NCI-H1417 (cell line): ENCODE data around the gene JUP.
A peak's percentile ranks its signal among the peaks of the same experiment; 100 is the strongest.
"Not testable (repeated sequence)": the region's sequence is repeated elsewhere in the genome, so short reads cannot be mapped to it uniquely, and the experiment has no call there.

Experiments
- DNase-seq, 3 experiments: peaks; one replicate each; lab custom pipeline; 2025; lab: John Stamatoyannopoulos, UW

JUP gene

GRCh38 chr17:41786227-41787020, at the start of gene JUP:
JUP (minus strand) TSS chr17:41786711; CDS start chr17:41771854, 14,857 bp downstream.
- DNase-seq = peak; percentile 99

DNA sequence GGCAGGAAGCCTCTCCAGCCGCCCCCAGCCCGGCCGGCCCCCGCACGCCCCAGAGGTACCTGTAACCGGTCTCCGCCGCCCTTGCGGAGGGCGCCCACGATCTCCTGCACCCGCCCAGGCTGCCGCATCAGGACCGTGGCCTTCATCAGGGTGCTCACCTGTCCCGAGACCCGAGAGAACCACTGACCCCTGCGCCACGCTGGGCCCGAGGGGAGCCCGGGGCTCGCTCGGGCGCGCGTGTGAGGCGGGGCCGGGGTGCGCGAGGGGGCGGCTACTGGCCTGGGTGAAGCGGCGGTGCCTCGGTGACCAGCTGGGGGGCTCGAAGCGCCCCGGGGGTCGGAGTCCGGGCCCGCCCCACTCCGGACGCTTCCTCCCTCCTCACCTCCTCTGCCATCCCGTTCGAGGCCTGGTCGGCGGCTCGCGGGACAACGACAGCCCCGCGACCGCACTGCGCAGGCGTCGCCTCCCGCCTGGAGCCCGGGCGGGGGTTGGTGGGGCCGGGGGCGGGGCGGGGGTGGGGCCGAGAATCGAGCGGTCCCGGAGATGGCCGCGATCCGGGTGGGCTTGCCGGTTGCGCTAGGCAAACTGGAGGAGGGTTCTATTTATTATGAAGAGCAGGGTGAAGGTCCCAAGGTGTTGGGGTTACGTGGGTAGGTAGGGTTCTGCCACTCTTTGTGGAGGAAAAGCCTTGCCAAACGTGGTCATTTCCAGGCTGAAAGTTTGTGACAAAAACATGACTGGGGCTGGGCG, 49.5 kb upstream of the JUP start, which contains the start of gene NT5C3B:
NT5C3B (minus strand) TSS at position 433 of the 750 bp plus-strand sequence; CDS start at position 394, 39 bp downstream.
- DNase-seq = peak; percentile 43 to 51 (median 48)

DNA sequence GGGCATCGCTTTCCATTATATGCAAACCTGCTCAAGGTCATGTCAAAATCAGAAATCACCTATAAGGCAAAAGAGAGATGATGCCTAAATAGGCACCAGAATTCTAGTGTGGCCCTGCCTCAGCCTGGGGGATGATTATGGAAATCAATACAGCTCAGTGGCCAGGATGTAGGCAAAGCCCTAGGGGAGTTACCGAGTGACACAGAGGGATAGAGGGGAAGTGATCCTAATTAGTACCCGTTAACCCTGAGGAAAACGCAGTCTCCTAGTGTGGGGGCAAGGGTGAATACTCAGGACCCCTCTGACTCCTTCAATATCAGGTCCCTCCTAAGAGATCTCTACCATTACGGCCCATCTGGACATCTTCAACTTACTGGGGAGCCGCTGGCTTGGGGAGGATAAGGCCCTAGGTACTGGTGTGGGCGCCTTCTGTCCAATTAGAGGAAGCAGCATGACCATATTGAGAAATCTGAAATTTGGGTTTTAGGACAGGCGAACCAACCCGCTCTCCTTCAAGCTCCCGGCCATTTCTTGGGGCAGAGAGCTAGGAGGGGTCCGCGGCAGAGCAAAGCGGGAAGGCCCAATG, 48.8 kb upstream of the JUP start:
- DNase-seq = peak in 2 of 3 experiments; percentile 31 to 36

DNA sequence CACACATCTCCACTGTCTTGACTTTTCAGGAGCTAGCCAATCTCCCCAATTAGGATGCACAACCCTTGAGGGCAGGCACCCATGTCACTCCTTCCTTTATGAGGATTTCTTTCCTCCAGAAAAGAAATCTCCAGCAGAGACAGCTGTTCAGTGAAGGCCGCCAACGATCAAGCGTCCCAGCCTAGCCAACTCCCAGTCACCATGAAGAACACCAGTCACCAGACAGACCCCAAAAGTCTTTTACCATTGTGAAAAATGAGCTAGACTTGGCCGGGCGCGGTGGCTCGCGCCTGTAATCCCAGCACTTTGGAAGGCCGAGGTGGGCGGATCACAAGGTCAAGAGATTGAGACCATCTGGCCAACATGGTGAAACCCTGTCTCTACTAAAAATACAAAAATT, 43.5 kb upstream of the JUP start:
- not testable (repeated sequence) for DNase-seq

DNA sequence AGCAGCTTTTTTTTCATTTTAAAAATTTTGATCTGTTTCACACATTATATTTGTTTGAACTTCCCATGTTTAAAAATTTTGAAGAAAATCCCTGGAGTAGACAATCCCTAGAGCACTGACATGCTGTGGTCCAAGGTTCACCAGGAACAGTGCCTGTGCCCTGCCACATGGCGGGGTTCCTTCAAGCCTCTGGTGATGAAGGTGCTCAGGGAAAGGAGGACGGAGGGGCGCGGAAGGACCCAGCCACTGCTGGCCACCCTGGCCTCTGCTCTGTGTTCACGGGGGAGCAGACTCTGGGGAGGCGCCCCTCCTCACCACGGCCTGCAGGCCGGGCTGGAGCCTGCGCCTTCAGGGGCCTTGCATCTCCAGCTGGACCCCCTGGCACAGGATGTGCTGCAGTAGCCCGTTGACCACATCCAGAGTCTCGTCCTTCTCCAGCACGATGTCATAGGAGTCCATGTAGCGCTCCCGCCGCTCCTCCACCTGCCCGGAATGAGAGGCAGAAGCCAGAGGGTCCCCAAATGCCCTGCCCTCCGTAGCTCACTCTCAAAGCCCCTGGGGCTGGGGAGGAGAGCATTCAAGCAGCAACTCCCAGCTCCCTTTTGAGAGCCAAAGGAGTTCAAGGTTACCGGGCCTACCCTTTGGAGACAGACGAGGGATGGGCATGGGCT, 38.8 kb upstream of the JUP start:
- DNase-seq = no peak

- DNase-seq = no peak
Observed at GRCh38 chr17:41824086-41824485, 37.6 kb upstream of the JUP start.

- DNase-seq = no peak
Observed at GRCh38 chr17:41823580-41823979, 37.1 kb upstream of the JUP start.

DNA sequence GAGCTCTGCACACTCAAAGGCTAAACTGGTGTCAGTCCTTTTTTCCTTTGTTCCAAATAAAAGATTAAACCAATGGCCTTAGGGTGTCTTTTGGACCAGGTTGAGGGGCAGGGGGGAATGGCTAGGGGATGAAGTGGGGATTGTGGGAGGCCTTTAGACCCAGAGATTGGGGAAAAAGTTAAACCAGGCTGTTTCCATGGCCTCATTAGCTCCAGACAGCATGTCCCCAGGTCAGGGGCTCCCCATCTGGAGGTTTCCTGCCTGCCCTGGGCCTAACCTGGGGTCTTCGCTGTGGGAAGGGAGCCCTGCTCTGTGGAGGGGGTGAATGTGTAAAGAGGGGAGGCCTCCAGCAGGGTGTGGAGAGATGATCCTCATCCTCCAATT, 36.6 kb upstream of the JUP start:
- DNase-seq = no peak

DNA sequence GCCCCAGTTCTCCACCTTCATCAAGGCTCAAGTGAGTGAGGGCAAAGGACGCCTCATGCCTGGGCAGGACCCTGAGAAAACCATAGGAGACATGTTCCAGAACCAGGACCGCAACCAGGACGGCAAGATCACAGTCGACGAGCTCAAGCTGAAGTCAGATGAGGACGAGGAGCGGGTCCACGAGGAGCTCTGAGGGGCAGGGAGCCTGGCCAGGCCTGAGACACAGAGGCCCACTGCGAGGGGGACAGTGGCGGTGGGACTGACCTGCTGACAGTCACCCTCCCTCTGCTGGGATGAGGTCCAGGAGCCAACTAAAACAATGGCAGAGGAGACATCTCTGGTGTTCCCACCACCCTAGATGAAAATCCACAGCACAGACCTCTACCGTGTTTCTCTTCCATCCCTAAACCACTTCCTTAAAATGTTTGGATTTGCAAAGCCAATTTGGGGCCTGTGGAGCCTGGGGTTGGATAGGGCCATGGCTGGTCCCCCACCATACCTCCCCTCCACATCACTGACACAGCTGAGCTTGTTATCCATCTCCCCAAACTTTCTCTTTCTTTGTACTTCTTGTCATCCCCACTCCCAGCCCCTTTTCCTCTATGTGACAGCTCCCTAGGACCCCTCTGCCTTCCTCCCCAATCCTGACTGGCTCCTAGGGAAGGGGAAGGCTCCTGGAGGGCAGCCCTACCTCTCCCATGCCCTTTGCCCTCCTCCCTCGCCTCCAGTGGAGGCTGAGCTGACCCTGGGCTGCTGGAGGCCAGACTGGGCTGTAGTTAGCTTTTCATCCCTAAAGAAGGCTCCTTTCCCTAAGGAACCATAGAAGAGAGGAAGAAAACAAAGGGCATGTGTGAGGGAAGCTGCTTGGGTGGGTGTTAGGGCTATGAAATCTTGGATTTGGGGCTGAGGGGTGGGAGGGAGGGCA, 36.0 kb upstream of the JUP start:
- DNase-seq = no peak

GRCh38 chr17:41821776-41822175, 35.3 kb upstream of the JUP start:
- no peak for DNase-seq

DNA sequence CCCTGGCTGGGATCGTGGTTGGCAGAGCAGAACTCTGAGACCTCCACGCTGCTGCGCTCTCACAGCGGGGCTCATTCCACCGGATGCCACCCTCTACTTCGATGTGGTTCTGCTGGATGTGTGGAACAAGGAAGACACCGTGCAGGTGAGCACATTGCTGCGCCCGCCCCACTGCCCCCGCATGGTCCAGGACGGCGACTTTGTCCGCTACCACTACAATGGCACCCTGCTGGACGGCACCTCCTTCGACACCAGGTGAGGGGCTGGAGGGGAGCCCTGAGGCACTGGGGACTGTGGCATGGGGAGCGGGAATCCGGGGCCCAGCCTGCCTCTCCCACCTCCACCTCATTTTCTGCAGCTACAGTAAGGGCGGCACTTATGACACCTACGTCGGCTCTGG, 31.5 kb upstream of the JUP start:
- DNase-seq = no peak

DNA sequence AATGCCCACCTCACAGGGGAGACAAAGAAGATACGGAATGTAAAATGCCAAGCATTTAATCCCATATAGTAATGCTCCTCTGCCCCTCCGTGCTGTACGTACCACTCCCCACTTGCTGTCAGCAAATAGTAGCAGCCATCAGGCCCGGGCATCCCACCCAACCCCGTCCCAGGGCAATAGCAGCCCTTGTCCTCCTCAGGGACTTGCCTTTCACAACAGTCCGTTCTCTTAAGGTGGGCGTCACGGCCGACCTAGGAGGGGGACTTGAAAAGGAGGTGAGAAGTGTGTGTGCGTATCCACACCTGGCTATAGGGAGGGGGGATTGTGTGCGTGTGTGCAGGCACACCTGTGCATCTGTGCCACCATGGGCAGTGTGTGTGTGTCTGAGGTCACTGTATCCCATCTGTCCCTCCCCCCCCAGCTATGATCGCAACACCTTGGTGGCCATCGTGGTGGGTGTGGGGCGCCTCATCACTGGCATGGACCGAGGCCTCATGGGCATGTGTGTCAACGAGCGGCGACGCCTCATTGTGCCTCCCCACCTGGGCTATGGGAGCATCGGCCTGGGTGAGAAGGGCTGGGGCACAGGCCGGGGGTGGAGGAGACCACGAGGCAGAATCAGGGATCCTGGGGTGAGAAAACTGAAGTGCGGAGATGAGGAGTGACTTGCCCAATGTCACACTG, 30.3 kb upstream of the JUP start:
- DNase-seq = no peak

DNA sequence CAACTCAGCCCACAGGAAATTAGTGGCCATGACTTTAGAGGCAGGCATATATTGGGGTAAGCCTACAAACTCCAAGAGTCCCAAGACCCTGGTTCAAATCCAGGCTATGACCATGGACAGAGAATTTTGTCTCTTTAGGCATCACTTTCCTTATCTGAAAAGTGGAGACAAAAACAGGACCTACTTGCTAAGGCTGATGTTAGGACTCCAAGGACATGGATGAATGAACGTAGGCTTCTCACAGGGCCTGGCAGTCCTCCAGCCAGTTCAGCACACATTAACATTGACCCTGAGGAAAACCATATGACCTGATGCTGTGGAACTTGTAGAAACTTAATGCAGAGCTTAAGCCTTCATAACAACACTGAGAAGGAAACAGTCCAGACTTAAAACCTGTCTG, 27.7 kb upstream of the JUP start:
- DNase-seq = no peak

GRCh38 chr17:41813699-41814124, 27.2 kb upstream of the JUP start:
- no peak for DNase-seq

DNA sequence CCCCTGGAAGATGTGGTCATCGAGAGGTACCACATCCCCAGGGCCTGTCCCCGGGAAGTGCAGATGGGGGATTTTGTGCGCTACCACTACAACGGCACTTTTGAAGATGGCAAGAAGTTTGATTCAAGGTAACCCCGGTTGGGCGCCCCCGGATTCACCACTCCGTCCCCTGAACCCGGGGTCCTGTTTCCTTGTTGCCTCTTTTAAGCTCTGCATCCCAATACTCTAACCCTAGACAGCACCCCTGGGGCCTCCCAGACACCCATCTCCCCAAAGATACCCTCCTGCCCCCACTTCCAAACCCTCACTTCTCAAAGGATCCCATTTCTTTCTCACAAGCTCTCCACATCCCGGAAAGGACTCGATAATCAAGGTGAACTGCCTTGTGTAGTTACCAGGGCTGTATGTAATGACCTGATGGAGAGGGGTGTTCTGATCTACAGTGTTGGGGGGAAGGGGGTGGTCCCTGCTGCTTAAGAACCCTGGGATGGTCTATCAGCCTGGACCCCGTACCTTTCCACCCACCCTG, 26.7 kb upstream of the JUP start:
- no peak for DNase-seq

GRCh38 chr17:41812381-41813151, 26.1 kb upstream of the JUP start, which contains the start of gene FKBP10:
FKBP10 (plus strand) TSS chr17:41813004; CDS start chr17:41813035, 31 bp downstream.
- DNase-seq = peak; percentile 71 to 89 (median 86)

- peak; percentile 67 to 94 (median 89) for DNase-seq
Observed at GRCh38 chr17:41811549-41812380, 25.3 kb upstream of the JUP start, which contains the start of gene P3H4. P3H4 (minus strand) TSS chr17:41811949; CDS start chr17:41811915, 34 bp downstream.
